Measurements from ENCODE around the gene LARP1.
"Not testable (repeated sequence)": the region's sequence is repeated elsewhere in the genome, so short reads cannot be mapped to it uniquely, and the experiment has no call there.

DNA sequence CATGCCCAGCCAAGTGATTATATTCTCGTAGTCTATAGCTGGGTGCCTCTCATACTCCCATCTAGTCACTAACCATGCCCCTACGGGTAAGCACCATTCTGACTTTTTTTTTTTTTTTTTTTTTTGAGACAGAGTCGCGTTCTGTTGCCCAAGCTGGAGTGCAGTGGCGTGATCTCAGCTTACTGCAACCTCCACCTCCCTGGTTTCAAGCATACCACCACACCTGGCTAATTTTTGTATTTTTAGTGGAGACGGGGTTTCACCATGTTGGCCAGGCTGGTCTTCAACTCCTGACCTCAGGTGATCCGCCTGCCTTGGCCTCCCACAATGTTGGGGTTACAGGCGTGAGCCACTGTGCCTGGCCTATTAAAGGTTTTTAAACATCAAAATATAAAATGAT is 24.4 kb upstream of the LARP1 start:
- TF ChIP-seq, protein P1, sequence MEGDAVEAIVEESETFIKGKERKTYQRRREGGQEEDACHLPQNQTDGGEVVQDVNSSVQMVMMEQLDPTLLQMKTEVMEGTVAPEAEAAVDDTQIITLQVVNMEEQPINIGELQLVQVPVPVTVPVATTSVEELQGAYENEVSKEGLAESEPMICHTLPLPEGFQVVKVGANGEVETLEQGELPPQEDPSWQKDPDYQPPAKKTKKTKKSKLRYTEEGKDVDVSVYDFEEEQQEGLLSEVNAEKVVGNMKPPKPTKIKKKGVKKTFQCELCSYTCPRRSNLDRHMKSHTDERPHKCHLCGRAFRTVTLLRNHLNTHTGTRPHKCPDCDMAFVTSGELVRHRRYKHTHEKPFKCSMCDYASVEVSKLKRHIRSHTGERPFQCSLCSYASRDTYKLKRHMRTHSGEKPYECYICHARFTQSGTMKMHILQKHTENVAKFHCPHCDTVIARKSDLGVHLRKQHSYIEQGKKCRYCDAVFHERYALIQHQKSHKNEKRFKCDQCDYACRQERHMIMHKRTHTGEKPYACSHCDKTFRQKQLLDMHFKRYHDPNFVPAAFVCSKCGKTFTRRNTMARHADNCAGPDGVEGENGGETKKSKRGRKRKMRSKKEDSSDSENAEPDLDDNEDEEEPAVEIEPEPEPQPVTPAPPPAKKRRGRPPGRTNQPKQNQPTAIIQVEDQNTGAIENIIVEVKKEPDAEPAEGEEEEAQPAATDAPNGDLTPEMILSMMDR (conservative IDR thresholded peaks at IDR 0.05; ENCODE audit: low read length), result not testable (repeated sequence)
- TF ChIP-seq EZH2phosphoT487 (IDR thresholded peaks at IDR 0.05; ENCODE audit: borderline replicate concordance), result not testable (repeated sequence)
